DMS53 treated with DMSO at 0.1 percent for 48 hours (cell line): Measurements from ENCODE around the gene SLC22A17.
"Not testable (repeated sequence)": the region's sequence is repeated elsewhere in the genome, so short reads cannot be mapped to it uniquely, and the experiment has no call there.

ENCODE experiments used
- DNase-seq: peaks from one replicate; lab custom pipeline; 2025; ENCODE audit not compliant: unreplicated experiment; lab: John Stamatoyannopoulos, UW

Gene SLC22A17

DNA sequence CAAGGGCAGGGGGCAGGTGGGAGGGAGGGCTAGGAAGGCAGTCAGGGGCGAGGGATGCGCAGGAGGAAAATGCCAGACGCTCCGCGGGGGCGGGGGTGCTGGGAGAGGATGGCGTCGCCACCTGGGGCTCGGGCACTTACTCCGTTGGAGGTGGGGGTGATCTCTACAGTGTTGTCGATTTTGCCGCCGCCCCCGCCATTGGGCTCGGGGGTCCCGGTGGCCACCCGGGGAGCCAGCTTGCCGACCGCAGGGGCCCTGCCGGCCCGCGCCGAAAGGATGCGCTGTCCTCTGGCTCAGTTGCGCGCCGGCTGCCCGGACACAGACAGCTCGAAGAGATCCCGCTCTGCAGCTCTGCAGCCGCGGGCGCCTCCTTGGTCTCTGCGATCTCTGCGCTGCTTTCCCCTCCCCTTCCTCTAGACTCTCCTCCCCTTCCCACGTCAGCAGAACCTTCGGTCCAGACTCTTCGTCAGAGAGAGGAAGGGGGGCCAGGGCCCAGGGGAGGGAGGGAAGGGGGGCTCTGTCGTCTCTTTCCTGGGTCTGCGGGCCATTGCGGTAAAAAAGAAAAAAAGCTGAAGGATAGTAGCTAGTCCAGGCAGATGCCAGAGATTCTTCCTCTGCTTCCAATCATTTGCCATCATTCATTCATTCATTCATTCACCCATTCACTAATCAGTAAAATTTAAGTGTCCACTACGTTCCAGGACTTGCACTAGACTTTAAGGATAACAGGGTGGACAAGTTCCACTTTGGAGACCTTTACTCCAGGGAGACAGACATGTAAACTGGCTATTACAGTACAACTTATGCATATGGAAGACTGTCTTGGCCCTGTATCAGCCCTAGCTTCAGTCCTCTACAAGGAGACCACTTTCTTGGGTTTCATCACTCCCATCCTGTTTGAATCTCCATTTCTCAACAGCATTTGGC lies at the start of gene SLC22A17:
SLC22A17 (minus strand) TSS at position 382 of the 927 bp plus-strand sequence.
- DNase-seq: peak; percentile 46

DNA sequence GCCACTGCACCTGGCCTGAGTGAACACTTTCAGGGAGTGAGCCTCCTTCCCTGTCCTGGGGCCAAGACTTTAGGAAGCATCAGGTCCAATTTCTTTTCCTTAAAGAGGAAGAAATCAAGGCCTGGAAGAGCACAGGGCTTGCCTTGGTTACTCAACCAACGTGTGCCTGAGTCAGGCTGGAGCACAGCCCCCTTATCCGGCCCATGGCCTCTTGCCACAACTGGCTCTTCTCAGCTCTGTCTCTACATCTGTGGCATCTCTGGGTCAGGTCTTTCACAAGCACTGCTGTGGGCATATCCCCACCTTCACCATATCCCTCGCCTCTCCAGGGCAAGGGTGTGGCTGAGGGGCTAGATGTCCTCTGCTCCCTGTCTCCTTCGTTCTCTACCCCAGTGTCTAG lies 48.6 kb upstream of the SLC22A17 start:
- DNase-seq: no peak

DNA sequence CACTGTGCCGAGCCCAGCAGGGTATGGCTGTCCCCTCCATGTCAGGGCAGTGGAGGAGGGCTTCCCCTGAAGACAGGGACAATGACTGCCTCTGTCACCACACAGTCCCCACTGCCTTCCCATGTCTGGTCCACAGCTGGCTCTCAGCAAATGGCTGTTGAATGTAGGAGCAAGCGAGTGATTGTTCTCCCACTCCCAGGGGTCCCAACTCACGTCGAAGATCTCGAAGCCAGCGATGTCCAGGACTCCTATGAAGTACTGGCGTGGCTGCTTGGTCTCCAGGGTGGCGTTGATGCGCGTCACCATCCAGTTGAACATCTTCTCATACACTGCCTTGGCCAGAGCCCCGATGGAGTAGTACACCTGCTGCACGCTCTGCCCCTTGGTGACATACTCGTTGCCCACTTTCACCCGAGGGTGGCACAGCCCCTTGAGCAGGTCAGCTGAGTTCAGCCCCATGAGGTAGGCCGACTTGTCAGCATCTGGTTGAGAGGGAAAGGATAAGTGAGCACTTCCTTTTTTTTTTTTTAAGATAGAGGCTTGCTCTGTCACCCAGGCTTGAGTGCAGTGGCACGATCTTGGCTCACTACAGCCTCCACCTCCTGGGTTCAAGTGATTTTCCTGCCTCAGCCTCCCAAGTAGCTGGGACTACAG lies 47.9 kb upstream of the SLC22A17 start:
- DNase-seq: not testable (repeated sequence)

DNA sequence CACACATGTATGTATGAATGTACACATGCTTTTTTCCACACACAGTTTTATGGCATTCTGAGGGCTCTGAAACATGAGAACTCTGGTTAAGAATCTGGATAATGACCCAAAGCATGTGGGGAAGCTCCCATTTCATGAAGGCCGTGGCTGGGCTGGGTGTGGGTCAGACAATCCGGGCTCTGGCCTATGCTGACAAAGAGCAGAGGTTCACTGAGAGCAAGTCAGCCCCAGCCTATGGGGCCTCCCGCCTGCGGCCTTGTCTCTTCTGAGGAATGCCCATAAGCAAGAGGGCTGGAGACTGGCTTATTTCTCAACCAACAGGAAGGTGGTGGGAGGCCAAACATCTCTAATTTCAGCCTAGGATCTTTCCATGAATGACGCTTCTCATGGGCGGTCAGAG lies 46.9 kb upstream of the SLC22A17 start:
- no peak for DNase-seq

DNA sequence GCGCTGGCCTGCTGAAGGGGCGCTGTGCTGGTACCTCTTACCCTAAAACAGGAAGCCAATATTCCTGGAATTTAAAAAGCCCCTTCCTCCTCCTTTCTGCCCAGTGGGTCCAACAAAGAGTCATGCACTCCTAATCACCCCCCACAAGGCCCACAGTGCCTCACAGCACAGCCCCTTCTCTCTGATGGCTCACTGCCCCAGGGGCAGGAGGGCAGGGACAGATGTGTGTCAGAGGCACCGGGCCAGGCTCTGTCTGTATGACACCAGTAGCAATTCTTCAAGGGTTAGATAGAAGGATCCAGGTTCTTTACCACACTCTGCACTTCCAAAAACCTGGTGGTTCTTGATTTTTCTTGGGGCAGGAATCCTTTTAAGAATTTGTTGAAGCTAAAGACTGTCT lies 46.4 kb upstream of the SLC22A17 start:
- no peak for DNase-seq

DNA sequence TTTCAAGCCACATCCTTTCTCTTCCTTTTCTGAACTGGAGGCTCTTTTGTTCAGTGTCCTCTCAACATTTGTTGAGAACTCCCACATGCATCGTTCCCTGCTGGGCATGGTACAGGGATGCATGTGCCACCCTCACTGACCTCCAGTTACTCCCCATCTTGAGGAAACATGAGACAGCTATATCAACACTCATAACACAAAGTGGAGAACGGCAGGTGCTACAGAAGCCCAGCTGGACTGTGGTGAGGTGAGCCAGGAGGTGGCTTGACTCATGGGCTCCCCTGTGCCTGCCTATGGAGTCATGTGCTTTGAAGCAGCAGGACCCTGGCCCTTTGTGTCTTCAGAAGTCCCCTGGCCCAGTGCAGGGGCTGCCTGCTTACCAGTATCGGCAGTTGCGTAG lies 45.7 kb upstream of the SLC22A17 start:
- peak; percentile 93 for DNase-seq

DNA sequence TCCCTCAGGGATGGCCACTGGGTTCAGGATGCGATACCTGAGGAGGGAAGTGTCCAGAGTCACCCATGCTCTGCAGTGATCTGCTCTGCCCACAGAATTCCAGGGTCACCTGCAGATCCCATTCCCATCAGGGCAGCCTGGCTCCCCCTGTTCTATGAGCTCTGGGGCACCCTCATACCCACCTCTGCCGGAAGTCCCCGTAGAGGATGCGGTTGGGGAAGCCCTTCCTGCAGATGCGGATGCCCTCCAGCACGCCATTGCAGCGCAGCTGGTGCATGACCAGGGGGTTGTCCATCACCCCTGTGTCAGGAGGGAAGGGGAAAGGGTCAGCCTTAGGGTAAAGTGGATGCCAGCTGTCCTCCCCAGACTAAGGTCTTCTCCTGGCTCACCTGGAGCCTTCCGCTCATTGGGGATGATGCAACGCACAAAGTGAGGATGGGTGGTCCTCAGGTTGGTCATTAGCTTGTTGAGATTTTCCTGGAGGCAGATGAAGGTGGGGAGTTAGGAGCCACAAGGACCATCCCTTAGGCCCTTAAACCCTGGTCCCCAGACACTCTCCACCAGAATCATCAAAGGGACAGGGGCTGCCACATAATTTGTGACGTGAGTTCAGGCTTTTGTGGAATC lies 44.2 kb upstream of the SLC22A17 start:
- no peak for DNase-seq

DNA sequence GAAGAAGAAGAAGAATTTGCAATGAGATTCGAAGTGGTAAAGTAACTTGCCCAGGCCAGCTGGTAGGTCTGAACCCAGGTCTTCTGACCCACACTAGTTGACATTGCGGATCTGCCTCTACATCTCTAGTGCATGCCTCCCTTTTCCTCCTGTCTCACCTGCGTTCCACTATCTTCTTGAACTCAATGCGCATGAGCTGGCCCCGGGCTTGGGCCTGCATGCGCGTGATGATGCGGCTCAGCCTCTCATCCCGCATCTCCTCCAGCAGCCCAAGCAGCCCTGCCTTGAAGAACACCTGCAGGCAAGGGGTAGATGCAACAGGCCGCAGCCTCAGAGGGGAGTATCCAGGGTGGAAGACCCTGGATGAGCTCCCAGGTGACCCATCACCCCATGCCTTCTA lies 43.4 kb upstream of the SLC22A17 start:
- no peak for DNase-seq

DNA sequence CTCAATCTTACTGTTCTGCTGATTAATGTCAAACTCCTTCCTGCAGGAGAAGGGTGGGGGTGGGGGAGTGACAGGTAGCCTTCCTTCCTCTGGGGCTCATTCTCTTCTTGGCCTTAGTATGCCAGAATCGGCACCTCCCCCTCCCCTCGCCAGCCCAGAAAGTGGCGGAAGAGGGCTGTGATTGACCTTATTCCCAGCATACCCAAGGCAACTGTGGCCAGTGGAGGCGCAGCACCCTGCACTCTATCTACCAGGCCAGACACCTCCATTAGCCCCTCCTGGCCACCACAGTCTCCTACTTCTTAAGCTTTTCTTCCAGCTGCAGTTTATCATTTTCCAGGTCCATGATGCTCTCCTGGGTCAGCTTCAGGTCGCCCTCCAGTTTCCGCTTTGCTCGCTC lies 39.9 kb upstream of the SLC22A17 start:
- no peak for DNase-seq

DNA sequence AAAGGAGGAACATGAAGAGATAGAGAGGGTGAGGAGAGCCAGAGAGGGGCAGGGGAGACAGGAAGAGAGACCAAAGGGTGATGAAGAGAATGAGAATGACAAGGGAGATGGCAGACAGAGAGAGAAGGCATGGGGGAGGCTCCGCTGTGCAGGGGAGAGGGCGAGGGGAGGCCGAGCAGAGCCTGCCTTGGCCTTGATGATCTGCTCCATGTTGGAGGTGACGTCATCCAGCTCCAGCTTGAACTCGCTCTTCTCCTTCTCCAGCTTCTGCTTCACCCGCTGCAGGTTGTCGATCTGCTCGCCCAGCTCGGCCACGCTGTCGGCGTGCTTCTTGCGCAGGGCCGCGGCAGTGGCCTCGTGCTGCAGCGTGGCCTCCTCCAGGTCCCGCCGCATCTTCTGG lies 37.2 kb upstream of the SLC22A17 start:
- not testable (repeated sequence) for DNase-seq

DNA sequence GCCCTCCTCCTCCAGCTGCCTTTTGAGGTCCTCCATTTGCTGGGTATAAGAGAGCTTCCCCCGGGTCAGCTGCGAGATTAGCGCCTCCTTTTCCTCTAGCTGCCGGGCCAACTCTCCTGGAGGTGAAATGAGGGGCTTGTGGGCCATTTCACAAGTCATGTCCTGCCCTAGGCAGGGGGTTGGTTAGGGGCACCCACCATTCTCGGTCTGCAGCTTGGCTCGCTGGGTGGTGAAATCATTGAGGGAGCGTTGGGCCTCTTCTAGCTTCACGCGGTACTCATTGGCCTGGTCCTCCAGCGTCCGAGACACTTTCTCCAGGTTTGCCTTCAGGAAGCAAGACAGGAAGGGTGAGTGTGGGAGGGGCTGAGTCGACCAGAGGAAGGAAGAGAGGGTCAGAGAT lies 36.7 kb upstream of the SLC22A17 start:
- no peak for DNase-seq

DNA sequence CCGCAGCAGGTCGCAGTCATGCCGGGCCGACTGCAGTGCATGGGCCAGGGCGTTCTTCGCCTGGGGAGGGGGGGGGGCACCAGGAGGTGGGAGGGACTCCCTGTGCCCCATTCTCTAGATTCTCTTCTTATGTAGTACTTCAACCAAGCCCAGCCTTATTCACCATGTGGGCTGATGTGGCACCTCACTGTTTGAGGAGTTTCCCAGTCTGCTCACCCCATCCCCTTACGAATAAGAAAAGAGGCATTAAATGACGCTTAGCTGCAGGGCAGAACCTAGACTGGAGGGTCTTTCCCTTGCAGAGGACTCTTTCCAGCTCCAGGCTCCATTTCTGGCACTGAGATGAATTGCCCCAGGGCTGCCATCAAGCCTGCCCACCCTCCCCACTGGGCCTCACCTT lies 36.3 kb upstream of the SLC22A17 start:
- no peak for DNase-seq

DNA sequence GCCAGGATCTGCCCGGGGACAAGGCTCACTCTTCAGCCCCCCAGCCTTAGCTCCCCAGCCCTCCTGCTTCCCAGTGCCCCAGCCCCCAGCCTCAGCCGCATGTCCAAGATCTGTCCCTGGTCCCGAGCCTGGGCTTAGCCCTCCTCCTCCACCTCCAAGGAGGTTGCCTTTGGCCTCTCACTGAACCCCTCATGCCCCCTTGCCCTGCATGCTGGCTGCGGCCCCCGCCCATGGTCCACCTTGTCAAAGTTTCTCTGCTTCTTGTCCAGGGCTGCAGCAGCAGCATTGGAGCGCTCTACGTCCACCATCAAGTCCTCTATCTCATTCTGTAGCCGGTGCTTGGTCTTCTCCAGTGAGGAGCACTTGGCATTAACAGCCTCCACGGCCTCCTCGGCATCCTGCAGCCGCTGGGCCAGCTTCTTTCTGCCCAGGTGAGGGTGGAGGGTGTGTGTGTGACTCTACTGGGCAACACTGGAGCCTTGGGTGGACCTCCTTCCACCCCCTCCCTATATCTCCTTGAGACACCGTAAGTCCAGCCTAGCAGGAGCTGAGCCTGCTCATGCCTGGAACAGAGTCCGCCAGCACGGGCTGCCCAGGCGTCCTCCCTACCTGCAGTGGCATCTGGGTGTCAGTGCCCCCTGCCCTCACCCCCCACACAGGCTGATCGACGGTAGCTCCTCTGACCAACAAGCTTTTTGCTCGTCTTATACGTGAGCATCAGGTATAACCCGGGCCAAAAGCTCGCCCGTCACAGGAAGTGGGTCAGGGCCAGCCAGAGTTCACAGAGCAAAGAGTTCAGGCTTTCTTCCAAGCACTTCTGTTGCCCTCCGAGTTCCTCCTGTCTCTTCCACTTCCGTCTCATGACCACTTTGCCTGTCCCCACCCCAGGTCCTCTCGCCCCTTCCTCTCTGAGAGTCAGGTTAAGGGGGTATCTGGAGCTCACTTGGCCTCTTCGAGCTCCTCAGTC lies 35.5 kb upstream of the SLC22A17 start:
- DNase-seq: no peak

DNA sequence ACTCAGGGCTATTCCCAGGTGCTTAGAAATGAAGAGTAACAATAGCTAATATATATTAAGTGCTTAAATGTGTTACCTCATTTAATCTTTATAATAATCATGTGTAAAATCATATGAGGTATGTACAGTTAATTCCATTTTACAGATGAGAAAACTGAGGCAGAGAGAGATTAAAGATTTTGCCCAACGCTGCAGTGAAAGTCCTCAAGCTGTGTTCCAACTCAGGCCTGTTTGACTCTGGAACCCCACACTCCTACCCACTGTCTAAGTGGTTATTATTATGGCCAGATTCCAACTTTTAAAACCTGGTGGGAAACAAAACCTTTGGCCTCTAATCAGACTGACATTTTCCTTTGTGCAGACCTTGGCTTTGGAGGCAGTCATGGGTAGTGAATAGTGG lies 34.3 kb upstream of the SLC22A17 start:
- no peak for DNase-seq

DNA sequence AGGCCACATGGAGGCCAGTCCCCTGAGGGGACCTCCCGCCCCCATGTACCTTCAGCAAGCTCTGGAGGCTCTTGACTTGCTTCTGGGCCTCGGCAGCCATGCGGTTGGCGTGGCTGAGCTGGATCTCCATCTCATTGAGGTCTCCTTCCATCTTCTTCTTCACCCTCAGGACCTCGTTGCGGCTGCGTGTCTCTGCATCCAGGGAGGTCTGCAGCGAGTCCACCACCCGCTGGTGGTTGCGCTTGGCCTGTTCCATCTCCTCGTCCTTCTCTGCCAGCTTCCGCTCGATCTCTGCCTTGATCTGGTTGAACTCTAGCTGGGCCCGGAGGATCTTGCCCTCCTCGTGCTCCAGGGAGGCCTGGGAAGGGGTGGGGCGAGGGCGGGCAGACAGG lies 33.6 kb upstream of the SLC22A17 start:
- not testable (repeated sequence) for DNase-seq

DNA sequence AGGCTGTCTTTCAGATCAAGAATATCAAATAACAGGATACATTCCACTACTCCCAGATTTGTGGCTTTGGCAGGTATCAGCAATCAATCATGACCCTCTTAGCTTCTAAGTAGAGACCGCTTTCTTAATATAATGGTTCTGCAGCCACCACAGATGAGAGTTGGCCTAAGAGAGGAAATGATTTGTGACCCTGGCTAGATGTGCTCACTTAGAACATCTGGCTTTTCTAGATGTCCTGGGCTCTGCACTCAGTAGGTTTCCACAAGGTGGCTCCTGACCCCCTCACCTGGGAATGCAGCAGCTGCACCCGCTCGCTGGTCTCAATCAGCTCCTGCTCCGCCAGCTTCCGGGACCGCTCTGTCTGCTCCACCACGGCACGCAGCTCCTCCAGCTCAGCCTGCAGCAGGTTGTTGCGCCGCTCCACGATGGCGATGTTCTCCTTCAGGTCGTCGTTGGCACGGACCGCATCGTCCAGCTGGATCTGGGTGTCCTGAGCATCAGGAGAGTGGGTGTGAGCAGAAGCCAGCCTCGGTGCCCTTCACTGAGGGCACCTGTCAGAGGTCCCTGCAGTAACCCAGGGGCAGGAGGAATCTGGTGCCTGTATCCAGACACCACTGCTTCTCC lies 33.1 kb upstream of the SLC22A17 start:
- DNase-seq: no peak

DNA sequence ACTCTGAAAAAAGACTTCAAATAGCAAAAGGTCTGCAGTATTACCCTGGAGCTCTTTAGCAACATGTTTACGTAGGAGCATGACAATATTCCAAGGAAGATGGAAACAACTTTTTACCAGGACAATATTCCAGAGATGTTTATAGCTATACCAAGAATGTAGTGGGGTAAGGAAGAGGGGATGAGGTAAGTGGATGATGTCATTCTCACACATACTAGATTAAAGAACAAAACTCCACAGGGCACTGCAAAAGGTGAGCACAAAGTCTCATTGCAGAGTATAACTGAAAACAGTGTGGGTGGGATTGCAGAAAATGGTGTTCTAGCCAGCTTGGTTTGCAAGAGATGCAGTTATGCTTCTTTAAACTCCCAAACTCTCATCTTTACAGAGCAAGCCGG lies 32.6 kb upstream of the SLC22A17 start:
- no peak for DNase-seq

DNA sequence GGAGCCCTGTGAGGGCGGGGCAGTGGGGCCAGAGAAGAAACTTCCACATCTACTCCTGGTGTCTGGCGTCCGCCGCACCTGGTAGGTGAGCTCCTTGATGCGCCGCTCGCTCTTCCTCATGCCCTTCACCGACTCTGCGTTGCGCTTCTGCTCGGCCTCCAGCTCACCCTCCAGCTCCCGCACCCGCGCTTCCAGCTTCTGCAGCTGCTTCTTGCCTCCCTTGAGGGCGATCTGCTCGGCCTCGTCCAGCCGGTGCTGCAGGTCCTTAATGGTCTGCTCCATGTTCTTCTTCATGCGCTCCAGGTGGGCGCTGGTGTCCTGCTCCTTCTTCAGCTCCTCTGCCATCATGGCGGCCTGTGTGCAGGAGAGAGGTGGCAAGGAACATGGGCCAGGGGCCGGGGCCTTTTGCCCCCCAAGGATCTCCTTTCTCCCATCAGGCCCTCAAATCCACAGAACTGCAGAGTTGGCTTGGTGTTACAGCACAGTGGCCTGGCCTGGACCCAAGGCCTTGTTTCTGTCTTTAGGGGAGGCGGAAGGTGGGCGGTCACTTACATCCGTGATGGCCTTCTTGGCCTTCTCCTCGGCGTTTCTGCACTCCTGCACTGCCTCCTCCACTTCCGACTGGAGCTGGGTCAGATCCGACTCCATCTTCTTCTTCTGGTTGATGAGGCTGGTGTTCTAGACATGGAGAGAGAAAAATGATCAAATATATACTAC lies 31.8 kb upstream of the SLC22A17 start:
- DNase-seq: no peak

DNA sequence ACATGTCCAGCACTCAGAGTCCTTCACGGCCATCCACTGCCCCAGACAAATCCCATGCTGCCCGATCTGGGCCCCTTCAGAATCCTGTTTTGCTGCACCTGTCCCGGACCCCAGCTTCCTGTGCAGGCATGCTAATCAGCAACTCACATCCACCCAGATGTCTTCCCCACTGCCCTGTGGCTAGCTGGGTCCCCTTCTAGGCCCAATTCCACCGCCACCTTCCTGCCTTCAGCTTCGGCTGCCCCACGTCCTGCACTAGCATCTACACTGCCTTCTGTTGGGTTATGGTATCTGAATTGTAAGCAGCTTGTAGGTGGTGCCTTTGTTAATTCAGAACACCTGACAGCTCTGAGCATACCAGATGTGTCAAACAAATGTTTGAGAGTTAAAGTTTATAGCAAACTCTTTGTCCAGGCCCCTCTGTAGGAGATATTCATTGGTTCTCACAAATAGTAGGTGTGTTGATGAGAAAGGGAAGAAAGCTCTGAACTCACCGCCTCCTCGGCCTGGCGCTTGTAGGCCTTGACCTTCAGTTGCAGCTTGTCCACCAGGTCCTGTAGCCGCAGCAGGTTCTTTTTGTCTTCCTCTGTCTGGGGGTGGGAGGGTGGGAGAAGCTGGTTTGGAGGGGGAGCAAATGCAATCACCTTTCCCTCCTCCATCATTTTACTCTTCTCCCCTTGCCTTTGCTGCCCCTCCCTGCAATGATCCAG lies 30.2 kb upstream of the SLC22A17 start:
- DNase-seq: no peak
